Ishikawa (cell line): Measurements from ENCODE around the gene SAMD4B.

ENCODE experiments used
- CEBPB ChIP-seq: IDR thresholded peaks from 2 replicates; pipeline ENCODE4 v1.6.1; 2012
- CREB1 ChIP-seq: IDR thresholded peaks from 2 replicates; pipeline ENCODE4 v1.6.1; 2012; ENCODE audit warnings: low read depth
- EGR1 ChIP-seq: IDR thresholded peaks from 2 replicates; pipeline ENCODE4 v1.6.1; 2012
- EP300 ChIP-seq: IDR thresholded peaks from 2 replicates; pipeline ENCODE4 v1.6.1; 2012; ENCODE audit warnings: borderline replicate concordance
- FOXM1 ChIP-seq: IDR thresholded peaks from 2 replicates; pipeline ENCODE4 v1.6.1; 2012; ENCODE audit warnings: low read depth, borderline replicate concordance
- MAX ChIP-seq: IDR thresholded peaks from 2 replicates; pipeline ENCODE4 v1.6.1; 2012
- NFIC ChIP-seq: IDR thresholded peaks from 2 replicates; pipeline ENCODE4 v1.6.1; 2012
- RAD21 ChIP-seq: IDR thresholded peaks from 2 replicates; pipeline ENCODE4 v1.6.1; 2012; ENCODE audit warnings: low read depth
- REST ChIP-seq: IDR thresholded peaks from 2 replicates; pipeline ENCODE4 v1.6.1; 2012; ENCODE audit warnings: low read depth, mild to moderate bottlenecking
- TAF1 ChIP-seq: IDR thresholded peaks from 2 replicates; pipeline ENCODE4 v1.6.1; 2012; ENCODE audit warnings: low read depth, mild to moderate bottlenecking
- TCF12 ChIP-seq: IDR thresholded peaks from 2 replicates; pipeline ENCODE4 v1.6.1; 2012; ENCODE audit warnings: low read depth
- TEAD4 ChIP-seq: IDR thresholded peaks from 2 replicates; pipeline ENCODE4 v1.6.1; 2012
- USF1 ChIP-seq: IDR thresholded peaks from 2 replicates; pipeline ENCODE4 v1.6.1; 2012
- YY1 ChIP-seq: IDR thresholded peaks from 2 replicates; pipeline ENCODE4 v1.6.1; 2012; ENCODE audit warnings: low read depth
- ZBTB7A ChIP-seq: IDR thresholded peaks from 2 replicates; pipeline ENCODE4 v1.6.1; 2012; ENCODE audit warnings: low read depth

SAMD4B gene

GRCh38 chr19:39415111-39416046 lies 73.2 kb downstream of the SAMD4B start:
- TF ChIP-seq TEAD4 (no peak), NFIC (no peak), TAF1 (no peak), USF1 (no peak), ZBTB7A (no peak), EP300 (no peak), MAX (no peak), FOXM1 (no peak), TCF12 (no peak), EGR1 (no peak), RAD21 (no peak), CREB1 (no peak), REST (no peak)

- TF ChIP-seq REST: no peak
- TF ChIP-seq TAF1: no peak
- TF ChIP-seq USF1: no peak
- no peak for TF ChIP-seq YY1
- no peak for TF ChIP-seq EGR1
- no peak for TF ChIP-seq ZBTB7A
Measured at GRCh38 chr19:39416152-39417120, 74.2 kb downstream of the SAMD4B start.

- no peak for TF ChIP-seq REST
- TF ChIP-seq FOXM1: no peak
- TF ChIP-seq NFIC: no peak
- TF ChIP-seq MAX: no peak
- no peak for TF ChIP-seq ZBTB7A
- TF ChIP-seq USF1: no peak
- no peak for TF ChIP-seq YY1
- TF ChIP-seq EP300: no peak
- no peak for TF ChIP-seq CREB1
- TF ChIP-seq TAF1: no peak
- TF ChIP-seq TCF12: no peak
- TF ChIP-seq EGR1: no peak
- TF ChIP-seq RAD21: no peak
- no peak for TF ChIP-seq TEAD4
- TF ChIP-seq CEBPB: no peak
Measured at GRCh38 chr19:39417463-39418181, 75.4 kb downstream of the SAMD4B start.
